Hematopoietic multipotent progenitor cell treated with erythropoietin and hydrocortisone succinate and interleukin-3 and kit ligand, for 8 days (in vitro differentiated cells): ENCODE results near the gene REEP6.
"Not testable (repeated sequence)": the region's sequence is repeated elsewhere in the genome, so short reads cannot be mapped to it uniquely, and the experiment has no call there.

Experiments
- DNase-seq: peaks from one replicate; pipeline ENCODE4 v3.0.0-alpha.2; 2015

The REEP6 gene

DNA sequence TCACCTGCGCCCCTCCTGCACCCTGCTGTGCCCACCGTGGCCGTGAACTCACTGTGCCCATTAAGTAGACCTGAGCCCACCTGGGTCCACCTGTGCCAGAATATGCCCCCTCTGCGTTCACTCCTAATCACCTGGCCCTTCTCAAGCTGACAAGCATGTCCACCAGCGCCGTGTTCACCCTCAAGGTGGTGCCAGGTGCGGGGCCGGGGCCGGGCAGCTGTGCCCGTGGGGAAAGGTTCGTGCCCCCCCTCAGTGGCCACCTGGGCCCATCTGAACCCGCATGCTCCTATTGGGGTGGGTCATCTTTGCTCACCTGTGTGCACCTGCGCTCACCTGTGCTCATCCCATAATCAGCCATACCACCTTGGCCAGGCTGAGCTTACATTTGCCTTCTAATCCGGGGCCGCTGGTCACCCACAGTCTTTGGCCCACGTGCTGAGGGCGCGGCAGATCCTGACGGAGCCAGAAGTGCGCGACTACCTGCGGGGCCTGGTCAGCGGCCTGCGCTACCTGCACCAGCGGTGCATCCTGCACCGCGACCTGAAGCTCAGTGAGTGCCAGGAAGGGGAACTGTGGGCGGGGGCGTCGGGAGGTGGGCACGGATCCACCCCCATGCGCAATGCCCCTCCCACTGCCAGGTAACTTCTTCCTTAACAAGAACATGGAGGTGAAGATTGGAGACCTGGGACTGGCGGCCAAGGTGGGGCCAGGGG, 35.2 kb downstream of the REEP6 start:
- no peak for DNase-seq

DNA sequence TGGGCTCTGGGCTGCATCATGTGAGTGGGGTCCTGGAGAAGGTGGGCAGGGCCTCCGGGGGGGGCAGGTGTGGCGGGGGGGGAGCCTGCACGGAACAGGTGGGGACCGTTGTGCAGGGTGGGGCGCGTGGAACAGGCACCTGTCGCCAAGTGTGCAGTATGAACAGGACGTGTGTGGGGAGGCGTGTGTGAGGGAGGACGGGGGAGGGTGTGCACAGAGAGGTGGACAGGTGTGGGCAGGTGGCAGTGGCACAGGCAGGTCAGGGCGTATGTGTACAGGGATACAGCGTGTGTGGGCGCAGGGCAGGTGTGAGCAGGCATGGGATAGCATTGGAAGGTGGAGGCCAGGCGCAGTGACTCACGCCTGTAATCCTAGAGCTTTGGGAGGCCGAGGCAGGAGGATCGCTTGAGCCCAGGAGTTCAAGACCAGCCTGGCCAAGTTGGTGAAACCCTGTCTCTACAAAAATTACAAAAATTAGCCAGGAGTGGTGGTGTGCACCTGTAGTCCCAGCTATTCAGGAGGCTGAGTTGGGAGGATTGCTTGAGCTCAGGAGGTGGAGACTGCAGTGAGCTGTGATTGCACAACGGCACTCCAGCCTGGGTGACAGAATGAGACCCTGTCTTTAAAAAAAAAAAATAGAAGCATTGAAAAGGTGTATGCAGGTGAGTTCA, 36.1 kb downstream of the REEP6 start:
- no peak for DNase-seq

GRCh38 chr19:1527650-1528309, 36.8 kb downstream of the REEP6 start:
- no peak for DNase-seq

GRCh38 chr19:1528596-1529429, 37.8 kb downstream of the REEP6 start:
- no peak for DNase-seq

GRCh38 chr19:1529430-1529816, 38.4 kb downstream of the REEP6 start:
- DNase-seq: no peak

DNA sequence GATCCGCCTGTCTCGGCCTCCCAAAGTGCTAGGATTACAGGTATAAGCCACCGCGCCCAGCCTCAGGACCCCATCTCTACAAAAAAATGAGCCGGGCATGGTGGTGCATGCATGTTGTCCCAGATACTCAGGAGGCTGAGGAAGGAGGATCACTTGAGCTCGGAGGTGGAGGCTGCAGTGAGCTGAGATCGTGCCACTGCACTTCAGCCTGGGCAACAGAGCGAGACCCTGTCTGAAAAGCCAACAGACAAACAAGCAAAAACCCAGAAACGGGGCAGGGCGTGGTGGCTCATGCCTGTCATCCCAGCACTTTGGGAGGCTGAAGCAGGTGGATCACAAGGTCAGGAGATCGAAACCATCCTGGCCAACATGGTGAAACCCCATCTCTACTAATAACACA, 39.9 kb downstream of the REEP6 start:
- DNase-seq: not testable (repeated sequence)

GRCh38 chr19:1531587-1531986, 40.6 kb downstream of the REEP6 start:
- no peak for DNase-seq

- DNase-seq: no peak
Measured at GRCh38 chr19:1532003-1532402, 41.0 kb downstream of the REEP6 start.

DNA sequence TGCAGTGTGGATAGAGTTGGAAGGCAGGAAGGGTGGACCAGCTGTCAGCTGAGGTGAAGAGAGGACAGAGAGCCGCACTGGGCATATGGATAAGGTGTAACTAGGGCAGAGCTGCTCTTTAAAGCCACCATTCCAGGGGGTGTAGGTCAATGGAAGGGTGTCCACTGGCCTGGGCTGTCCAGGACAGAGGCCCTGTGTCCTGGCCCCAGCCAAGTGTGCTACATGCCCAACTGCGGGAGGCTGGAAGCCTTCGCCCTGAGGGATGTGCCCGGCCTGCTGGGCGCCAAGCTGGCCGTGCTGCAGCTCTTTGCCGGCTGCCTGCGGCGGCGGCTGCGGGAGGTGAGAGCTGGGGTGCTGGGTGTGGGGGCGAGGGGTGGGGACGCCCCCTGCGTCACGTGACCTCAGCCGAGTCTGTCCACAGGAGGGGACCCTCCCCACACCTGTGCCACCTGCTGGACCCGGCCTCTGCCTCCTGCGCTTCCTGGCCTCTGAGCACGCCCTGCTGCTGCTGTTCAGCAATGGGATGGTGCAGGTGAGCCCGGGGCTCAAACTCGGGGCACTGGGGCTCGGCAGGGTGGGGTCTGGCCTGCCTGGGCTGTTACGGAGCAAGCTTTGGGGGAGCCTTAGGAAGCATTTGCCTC, 42.6 kb downstream of the REEP6 start:
- no peak for DNase-seq

- DNase-seq: no peak
Measured at GRCh38 chr19:1534972-1535371, 44.0 kb downstream of the REEP6 start.

- not testable (repeated sequence) for DNase-seq
Measured at GRCh38 chr19:1535699-1536098, 44.7 kb downstream of the REEP6 start.

DNA sequence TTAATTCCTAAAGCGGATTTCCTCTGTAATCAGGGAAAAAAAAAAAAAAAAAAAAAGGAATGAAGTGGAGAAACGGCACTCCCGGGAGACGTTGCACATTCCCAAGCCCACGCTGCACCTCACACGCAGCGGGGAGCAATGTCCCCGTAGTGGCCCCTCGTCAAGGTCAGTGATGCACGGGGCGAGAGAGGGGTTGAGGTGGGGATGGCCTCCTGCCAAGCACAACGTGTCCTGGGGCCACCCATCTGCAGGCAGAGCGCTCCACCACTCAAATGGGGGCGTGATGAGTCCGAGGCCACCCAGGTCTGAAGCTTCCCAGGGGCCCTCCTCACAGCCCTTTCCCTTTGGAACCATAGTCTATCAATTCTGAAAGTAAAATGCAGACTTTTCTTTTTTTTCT, 48.0 kb downstream of the REEP6 start:
- no peak for DNase-seq

DNA sequence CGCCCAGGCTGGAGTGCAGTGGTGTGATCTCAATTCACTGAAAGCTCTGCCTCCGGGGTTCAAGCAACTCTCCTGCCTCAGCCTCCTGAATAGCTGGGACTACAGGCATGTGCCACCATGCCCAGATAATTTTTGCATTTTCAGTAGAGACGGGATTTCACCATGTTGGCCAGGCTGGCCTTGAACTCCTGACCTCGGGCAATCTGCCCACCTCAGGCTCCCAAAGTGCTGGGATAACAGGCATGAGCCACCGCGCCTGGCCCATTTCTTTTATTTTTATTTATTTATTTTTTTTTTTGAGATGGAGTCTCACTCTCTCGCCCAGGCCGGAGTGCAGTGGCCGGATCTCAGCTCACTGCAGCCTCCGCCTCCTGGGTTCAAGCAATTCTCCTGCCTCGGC, 48.8 kb downstream of the REEP6 start:
- DNase-seq: not testable (repeated sequence)

GRCh38 chr19:1540365-1540925, 49.5 kb downstream of the REEP6 start:
- DNase-seq: no peak
